Measurements from ENCODE around the gene USB1.

GRCh38 chr16:57997176-57997527, 4.1 kb upstream of the USB1 start:
- no peak for TF ChIP-seq CTCF (conservative IDR thresholded peaks at IDR 0.05 in 1 of 2, IDR thresholded peaks at IDR 0.05 in 1 of 2; ENCODE audit: low read depth in 1 of 2, low read length in 2 of 2)
- no peak for TF ChIP-seq EZH2 (IDR thresholded peaks at IDR 0.05; ENCODE audit: low read length, missing control alignments)
